OCI-LY7 (cell line): Measurements from ENCODE around the gene PANK4.

Experiments used
- EZH2phosphoT487 ChIP-seq: fragments of 200-600 bp; sonication (generic); IDR thresholded peaks from 2 replicates; pipeline ENCODE4 v1.6.1; 2018; ENCODE audit warnings: low read depth, borderline replicate concordance, mild to moderate bottlenecking, mixed run types, antibody characterized with exemption, low read length, moderate library complexity, mixed read lengths
- TF ChIP-seq, protein P1 (sequence below): fragments of 200-600 bp; sonication (generic); conservative IDR thresholded peaks from 2 replicates; pipeline ENCODE4 v1.5.1; 2014; ENCODE audit warnings: mild to moderate bottlenecking, antibody characterized with exemption, low read length, moderate library complexity, mixed read lengths

DNA sequence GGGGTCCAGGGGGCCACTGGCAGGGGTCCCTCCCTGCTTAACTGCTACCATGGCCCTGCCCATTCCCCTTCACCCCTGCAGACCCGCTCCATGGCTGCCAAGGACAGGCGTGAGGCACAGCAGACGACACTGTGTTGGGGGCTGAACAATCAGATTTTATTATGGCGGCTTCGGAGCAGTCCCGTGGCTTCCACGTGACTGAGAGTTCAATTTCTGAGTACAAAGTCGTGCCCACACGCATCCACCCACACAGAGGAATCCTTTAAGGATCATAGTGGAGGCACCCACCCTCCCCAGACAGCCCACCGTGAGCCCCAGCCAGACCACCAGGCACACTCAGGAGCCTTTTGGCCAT, 2.2 kb upstream of the PANK4 start:
- TF ChIP-seq, protein P1, sequence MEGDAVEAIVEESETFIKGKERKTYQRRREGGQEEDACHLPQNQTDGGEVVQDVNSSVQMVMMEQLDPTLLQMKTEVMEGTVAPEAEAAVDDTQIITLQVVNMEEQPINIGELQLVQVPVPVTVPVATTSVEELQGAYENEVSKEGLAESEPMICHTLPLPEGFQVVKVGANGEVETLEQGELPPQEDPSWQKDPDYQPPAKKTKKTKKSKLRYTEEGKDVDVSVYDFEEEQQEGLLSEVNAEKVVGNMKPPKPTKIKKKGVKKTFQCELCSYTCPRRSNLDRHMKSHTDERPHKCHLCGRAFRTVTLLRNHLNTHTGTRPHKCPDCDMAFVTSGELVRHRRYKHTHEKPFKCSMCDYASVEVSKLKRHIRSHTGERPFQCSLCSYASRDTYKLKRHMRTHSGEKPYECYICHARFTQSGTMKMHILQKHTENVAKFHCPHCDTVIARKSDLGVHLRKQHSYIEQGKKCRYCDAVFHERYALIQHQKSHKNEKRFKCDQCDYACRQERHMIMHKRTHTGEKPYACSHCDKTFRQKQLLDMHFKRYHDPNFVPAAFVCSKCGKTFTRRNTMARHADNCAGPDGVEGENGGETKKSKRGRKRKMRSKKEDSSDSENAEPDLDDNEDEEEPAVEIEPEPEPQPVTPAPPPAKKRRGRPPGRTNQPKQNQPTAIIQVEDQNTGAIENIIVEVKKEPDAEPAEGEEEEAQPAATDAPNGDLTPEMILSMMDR, result no peak
- TF ChIP-seq EZH2phosphoT487, result no peak
